Kidney (tissue), 14 donors: ENCODE measurements around the gene CGN. TPM values are rescaled to one million over a fixed set of nuclear protein-coding genes. Genes with fewer than 3 reads are reported as not detected.

Experiments used
- DNase-seq, 5 donors: peaks; one replicate each; pipeline ENCODE4 v3.0.0-alpha.2; 2013 to 2020
- FAIRE-seq: peaks from 2 replicates; lab custom pipeline; 2012; peaks lifted over from hg19 to GRCh38; lab: Jason Lieb, UNC
- H3K27ac ChIP-seq, 2 donors: one replicate each; pipeline ENCODE4 v1.7.0; 2013; ENCODE audit warnings: low read depth in 2 of 2, low read length in 2 of 2, inconsistent platforms in 1 of 2
- H3K27me3 ChIP-seq: one replicate; pipeline ENCODE4 v1.7.1; 2013; ENCODE audit warnings: low read length, inconsistent platforms; ENCODE audit not compliant: control insufficient read depth, insufficient read depth
- H3K36me3 ChIP-seq, 3 donors: one replicate each; pipeline versions ENCODE4 v1.7.0 to v1.7.1; 2013; ENCODE audit warnings: low read length in 3 of 3, control low read depth in 1 of 3, inconsistent platforms in 1 of 3; ENCODE audit not compliant: insufficient read depth in 3 of 3, control insufficient read depth in 2 of 3
- H3K4me1 ChIP-seq, 3 donors: one replicate each; pipeline versions ENCODE4 v1.7.0 to v1.7.1; 2013; ENCODE audit warnings: low read length in 3 of 3, inconsistent platforms in 1 of 3, low read depth in 1 of 3; ENCODE audit not compliant: control insufficient read depth in 2 of 3, insufficient read depth in 2 of 3
- H3K4me3 ChIP-seq, 3 donors: one replicate each; pipeline versions ENCODE4 v1.7.0 to v1.8.1; 2013; ENCODE audit warnings: low read length in 3 of 3, control low read depth in 1 of 3, inconsistent platforms in 1 of 3
- H3K9ac ChIP-seq, 3 donors: one replicate each; pipeline versions ENCODE4 v1.7.0 to v1.7.1; 2013; ENCODE audit warnings: low read length in 3 of 3, control low read depth in 1 of 3, inconsistent platforms in 1 of 3
- H3K9me3 ChIP-seq, 3 donors: one replicate each; pipeline versions ENCODE4 v1.7.0 to v1.7.1; 2013; ENCODE audit warnings: low read length in 3 of 3, control low read depth in 1 of 3, inconsistent platforms in 1 of 3; ENCODE audit not compliant: control insufficient read depth in 2 of 3, insufficient read depth in 1 of 3
- intact Hi-C: fragments of 100-400 bp; cut with DNase I; formaldehyde crosslinking; loops from one replicate; pipeline ENCODE4 v1.11.1; 2022
- polyA plus RNA-seq: library from polyadenylated mRNA; stranded (reverse); fragments of 350-450 nt; fragmentation: Illumina TruSeq; extraction: RNeasy Lipid Tissue Mini Kit (QIAGEN cat#74804); gene quantifications from one replicate; pipeline ENCODE4 v1.2.3, GENCODE V29; 2014; ENCODE audit warnings: low read depth, low replicate concordance; ENCODE audit not compliant: insufficient read depth
- total RNA-seq: library from RNA; stranded (reverse); fragmentation: NEBNext Ultra II Directional; extraction: Animal tissue kit (Norgen Biotek cat#: 25700); gene quantifications from one replicate; pipeline ENCODE4 v1.2.1, GENCODE V29; 2021
- TF ChIP-seq, protein P1 (sequence below): IDR thresholded peaks from 3 replicates; pipeline ENCODE4 v1.5.1; 2012; ENCODE audit warnings: mild to moderate bottlenecking, moderate library complexity, borderline replicate concordance; ENCODE audit not compliant: insufficient read depth; ENCODE audit errors: extremely low read depth
- donor health status: control.
- donor health status: control.
- donor health status: control.
- donor health status: control.
- donor health status: control.
- donor health status: DM: yes; HTN: yes; CAD: no.
- donor health status: Normal renal cell carcinoma (clear cell type).

The CGN gene
- total and polyA plus RNA-seq, 2 donors from 2014 or later: 24.0 to 41.6 TPM

DNA sequence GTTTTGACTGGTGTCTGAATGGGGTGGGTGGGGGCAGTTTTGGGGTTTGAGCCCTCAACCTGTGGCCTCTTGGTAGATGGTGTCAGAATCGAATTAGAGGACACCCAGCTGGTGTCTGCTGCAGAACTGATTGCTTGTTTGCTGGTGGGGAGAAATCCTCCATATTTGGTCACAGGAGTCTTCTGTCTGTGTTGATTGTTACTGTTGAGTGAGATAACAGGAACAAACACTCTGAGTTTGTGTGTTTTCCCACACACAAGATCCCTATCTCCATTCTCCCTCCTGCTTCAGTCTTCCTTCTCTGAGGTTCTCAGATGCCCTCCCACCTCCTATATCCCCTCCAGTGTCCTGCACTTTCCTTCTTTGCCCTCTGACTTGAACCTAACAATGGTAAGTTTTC lies 19.1 kb upstream of the CGN start:
- TF ChIP-seq, protein P1, sequence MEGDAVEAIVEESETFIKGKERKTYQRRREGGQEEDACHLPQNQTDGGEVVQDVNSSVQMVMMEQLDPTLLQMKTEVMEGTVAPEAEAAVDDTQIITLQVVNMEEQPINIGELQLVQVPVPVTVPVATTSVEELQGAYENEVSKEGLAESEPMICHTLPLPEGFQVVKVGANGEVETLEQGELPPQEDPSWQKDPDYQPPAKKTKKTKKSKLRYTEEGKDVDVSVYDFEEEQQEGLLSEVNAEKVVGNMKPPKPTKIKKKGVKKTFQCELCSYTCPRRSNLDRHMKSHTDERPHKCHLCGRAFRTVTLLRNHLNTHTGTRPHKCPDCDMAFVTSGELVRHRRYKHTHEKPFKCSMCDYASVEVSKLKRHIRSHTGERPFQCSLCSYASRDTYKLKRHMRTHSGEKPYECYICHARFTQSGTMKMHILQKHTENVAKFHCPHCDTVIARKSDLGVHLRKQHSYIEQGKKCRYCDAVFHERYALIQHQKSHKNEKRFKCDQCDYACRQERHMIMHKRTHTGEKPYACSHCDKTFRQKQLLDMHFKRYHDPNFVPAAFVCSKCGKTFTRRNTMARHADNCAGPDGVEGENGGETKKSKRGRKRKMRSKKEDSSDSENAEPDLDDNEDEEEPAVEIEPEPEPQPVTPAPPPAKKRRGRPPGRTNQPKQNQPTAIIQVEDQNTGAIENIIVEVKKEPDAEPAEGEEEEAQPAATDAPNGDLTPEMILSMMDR: no peak
- Histone ChIP-seq H3K4me3 (no peak overlapping the region), H3K4me1 (no peaks in the 10 kb centered on the region), H3K27ac (no peak overlapping the region), H3K9me3 (no peaks in the 10 kb centered on the region), H3K36me3 (no peaks in the 10 kb centered on the region), H3K9ac (no peak overlapping the region), H3K27me3 (no peaks in the 10 kb centered on the region)
- no peak for DNase-seq
- intact Hi-C loops: no loop called here
- no peak for FAIRE-seq

DNA sequence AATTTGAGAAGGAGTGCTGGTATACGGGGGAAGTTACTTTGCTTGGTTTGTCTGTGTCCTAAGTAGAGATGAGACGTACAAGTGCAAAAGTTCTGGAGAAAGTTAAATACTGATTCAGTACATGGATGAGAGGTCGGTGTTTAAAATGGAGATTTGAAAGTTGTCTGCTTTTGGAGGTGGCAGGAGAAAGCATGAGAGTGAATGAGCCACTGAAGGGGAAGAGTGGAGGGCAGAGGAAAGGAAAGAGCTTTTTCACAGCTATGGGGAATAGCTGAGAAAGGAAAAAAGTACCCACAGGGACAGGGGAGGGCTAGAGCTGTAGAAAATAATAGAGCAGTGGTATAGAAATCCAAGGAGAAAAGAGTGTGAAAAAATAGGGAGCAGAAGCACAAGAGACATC lies 18.1 kb upstream of the CGN start:
- Histone ChIP-seq H3K9ac (no peak overlapping the region), H3K4me1 (no peaks in the 10 kb centered on the region), H3K27me3 (no peaks in the 10 kb centered on the region), H3K4me3 (no peak overlapping the region), H3K36me3 (no peaks in the 10 kb centered on the region), H3K9me3 (no peaks in the 10 kb centered on the region), H3K27ac (no peak overlapping the region)
- intact Hi-C loops: no loop called here
- FAIRE-seq (no peak), DNase-seq (no peak)
- TF ChIP-seq, protein P1: no peak

DNA sequence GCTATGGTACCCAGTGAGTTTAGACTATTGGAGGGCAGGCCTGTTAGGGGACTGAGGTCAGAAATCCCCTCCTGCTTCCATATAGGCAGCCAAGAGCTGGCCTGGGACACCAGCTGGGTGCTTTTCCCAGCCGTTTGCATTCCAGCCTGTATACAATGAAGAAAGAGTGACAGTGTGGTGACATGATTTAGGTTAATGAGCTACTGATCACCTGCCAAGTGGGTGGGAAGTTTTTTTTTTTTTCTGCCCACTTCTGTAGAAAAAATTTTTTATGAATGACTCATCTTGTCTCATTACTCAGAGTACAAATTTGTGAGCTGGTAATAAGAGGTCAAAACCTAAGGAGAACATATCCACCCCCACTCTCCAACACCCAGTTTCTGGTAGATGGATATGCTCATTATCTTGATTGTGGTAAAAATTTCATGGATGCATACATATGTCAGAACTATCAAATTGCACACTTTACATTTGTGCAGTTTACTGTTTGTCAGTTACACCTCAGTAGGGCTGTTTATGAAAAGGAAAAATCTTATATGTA lies 16.4 kb upstream of the CGN start:
- Histone ChIP-seq H3K9me3 (no peaks in the 10 kb centered on the region), H3K9ac (no peak overlapping the region), H3K27ac (no peak overlapping the region), H3K27me3 (no peaks in the 10 kb centered on the region), H3K36me3 (no peaks in the 10 kb centered on the region), H3K4me1 (no peaks in the 10 kb centered on the region), H3K4me3 (no peak overlapping the region)
- DNase-seq: peak in 1 of 5 donors; percentile 32
- intact Hi-C loops: no loop called here
- no peak for FAIRE-seq
- TF ChIP-seq, protein P1: no peak

DNA sequence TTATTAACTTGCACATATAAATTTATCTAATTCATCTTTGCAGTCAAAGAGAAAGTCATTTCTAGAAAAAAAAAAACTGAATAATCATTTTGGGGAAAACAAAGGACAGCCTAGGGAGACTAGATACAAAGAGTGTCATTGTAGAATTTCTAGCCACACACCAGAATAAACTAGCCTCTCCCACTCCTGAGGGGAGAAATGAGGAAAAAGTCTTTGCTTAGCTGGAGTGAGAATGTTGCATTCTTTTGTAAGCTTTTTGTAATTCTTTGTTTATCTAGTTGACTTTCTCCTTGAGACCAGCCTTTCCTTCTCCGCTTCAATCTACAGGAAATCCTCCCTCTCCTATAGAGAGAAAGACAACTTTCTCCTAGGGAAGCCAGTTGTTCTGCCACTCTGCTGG lies 15.9 kb upstream of the CGN start:
- no peak overlapping the region for H3K27ac ChIP-seq
- intact Hi-C loops: no loop called here
- no peaks in the 10 kb centered on the region for H3K4me1 ChIP-seq
- H3K4me3 ChIP-seq: no peak overlapping the region
- no peaks in the 10 kb centered on the region for H3K27me3 ChIP-seq
- no peak overlapping the region for H3K9ac ChIP-seq
- DNase-seq: no peak
- TF ChIP-seq, protein P1: no peak
- H3K9me3 ChIP-seq: no peaks in the 10 kb centered on the region
- H3K36me3 ChIP-seq: no peaks in the 10 kb centered on the region
- no peak for FAIRE-seq
